HG03045 (cell line): ENCODE data around the gene NCK2.

Experiments used
- ATAC-seq: cut with Tn5 transposase; IDR thresholded peaks from one replicate; pipeline ENCODE4 v1.9.1; 2021; ENCODE audit warnings: mild to moderate bottlenecking, moderate library complexity; ENCODE audit not compliant: unreplicated experiment

Gene NCK2

GRCh38 chr2:105789745-105790460 is 45.2 kb downstream of the NCK2 start:
- peak; percentile 55 for ATAC-seq

GRCh38 chr2:105790461-105791149 is 45.9 kb downstream of the NCK2 start:
- peak; percentile 11 for ATAC-seq

DNA sequence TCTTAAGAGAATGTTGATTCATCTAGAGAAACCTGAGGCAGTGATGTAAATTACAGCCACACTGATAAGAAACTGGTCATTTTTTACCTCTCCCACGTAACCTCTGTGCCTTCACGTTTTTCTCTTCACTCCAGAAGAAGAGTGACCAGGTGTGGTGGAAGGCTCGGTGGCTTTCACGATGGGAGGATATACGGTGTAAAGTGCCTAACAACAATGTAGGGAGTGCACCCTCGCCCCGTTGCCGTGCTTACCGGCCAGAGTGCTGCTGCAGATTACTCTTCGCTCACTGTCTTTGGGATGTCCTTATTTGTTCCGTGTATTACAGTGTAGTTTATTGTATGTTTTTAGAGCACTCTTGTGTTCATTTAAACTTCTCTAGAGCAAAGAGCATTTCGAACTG is 46.5 kb downstream of the NCK2 start:
- ATAC-seq: no peak

DNA sequence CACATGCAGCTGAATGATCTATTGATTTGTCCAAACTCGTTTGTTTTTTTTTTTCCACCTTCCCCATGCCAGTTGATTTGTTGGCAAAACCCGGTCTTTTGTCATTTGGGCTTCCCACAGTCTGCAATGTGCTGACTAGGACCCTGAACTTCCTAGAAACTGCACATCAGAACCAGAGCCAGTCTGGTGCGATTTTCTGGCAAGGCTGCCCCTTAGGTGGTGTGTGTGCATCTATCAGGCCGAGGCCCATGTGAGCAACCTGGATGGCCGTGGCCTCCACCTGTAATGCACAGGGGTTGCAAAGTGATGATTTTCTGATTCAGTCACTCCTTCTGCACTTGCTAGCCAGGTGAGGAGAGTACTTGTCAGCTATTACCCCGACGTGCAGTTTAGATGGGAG is 47.8 kb downstream of the NCK2 start:
- no peak for ATAC-seq

DNA sequence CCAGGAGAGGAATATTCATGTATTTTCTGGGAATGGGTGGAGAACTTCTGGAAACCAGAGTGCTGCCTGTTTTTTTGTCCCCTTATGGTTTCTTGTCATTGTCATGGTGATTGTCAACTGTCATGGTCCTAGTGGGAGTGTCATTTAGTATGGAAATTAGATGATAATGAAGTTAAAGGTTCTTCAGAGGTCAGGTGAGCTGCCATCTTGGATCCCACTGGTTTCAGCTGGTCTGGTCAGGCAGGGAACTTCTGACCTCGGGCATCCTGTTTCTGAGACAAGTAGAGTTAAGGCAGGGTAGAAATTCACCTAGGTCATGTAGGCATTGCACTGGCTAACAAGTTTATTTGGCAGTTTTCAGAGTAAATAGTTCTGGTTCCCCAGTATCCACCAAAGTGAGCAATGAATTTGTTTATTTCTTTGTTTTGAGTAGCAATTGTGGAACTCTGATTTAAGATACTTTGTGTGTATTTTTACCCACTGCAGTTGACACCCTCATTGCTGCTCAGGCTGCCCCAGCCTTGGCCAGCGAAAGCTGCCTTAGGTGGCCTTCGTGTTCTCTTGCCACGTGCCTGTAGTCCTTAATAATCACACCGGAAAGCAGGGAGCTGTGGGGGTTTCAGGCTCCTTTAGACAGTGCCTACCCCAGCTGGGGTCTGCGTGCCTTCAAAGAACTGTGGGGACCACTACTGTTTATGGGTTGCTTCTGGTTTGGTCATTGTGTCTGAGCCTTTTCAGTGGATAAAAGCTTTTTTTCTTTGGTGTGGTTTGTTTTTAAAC is 48.7 kb downstream of the NCK2 start:
- no peak for ATAC-seq

DNA sequence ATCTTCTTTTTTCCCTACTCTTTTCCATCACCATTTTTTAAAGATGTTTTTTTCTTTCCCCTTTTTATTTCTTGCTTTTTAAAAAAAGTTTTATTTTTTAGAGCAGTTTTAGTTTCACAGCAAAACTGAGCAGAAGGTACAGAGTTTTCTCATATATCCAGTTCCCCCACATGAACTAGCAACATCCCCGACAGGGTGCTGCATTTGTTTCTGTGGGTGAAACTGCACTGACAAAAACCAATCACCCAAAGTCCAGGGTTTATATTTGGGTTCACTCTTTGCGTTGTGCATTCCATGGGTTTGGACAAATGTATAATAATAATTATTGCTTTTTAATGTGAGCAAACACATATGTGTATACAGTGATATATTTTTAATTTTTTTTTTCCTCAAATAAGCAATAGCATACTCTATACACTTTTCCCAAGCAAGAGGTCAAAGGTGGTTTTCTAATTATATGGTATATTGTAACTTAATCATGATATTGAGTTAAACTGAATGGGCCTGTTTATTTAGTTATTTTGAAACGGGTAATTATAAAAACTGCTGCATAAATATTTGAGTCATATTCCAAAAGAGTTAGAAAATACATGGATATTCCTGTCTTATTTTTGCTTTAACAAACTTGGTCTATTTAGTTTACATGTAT is 50.3 kb downstream of the NCK2 start:
- no peak for ATAC-seq

GRCh38 chr2:105795575-105795934 is 50.8 kb downstream of the NCK2 start:
- ATAC-seq: no peak

DNA sequence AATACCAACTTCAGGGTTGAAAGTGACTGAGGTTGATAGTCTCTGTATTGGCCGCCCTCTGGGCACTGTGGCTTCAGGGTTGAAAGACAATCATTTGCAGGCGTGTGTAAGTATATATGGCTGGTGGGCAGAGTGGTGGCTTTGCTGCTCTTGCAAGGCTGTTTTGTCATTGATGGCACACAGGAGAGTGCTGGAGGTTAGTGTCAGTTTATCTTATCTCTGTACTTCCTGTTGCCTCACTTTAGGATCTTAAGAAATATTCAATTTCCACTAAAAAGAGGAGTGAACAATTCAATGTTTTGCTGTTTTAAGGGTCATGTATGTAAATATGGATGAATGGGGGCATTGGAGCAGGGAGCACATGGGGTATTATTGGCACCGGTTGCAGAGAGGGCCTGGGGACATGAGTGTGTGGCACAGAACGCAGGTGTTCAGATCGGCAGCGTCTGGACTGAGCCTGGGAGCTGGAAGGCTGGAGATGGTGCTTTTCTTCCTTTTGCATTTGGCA is 51.5 kb downstream of the NCK2 start:
- ATAC-seq: no peak

- ATAC-seq: no peak
Measured at GRCh38 chr2:105796791-105797190, 52.1 kb downstream of the NCK2 start.

- ATAC-seq: peak; percentile 48
Measured at GRCh38 chr2:105797298-105797819, 52.6 kb downstream of the NCK2 start.

DNA sequence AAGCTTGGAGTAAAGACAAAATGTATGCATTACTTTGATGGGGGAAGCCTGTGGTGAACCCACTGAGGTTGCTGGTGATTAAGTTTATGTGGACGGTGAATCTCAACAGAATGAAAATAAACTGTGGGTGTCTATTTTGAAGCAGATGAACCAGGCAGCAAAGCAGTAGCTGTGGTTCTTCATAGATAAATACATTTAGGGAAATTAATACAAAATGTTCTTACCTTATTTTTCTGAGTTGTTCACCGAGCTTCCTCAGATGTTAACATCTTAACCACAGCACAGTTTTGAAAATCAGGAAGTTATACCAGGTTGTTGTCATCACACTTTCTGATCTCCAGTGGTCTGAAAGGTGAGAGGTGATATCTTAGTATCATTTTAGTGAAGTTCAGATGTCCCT is 53.9 kb downstream of the NCK2 start:
- ATAC-seq: no peak

GRCh38 chr2:105800036-105800713 is 55.5 kb downstream of the NCK2 start:
- no peak for ATAC-seq

- no peak for ATAC-seq
Measured at GRCh38 chr2:105800953-105801635, 56.4 kb downstream of the NCK2 start.

GRCh38 chr2:105801961-105802360 is 57.2 kb downstream of the NCK2 start:
- no peak for ATAC-seq

DNA sequence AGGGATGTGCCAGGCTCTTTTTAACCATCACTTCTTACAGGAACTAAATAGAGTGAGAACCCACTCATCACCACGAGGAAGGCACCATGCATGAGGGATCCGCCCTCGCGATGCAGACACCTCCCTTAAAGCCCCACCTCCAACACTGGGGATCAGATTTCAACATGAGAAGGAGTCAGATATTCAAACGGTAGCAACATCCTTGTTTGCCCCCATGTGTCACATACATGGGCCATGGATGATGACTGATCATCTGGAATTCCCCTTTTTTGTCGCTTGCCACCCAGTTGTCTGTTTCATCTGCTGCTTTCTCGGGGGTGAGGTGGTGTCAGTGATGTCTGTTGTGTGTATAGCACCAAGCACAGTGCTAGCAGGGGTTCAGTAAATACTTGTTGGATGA is 57.9 kb downstream of the NCK2 start:
- ATAC-seq: peak; percentile 48

GRCh38 chr2:105803337-105803736 is 58.6 kb downstream of the NCK2 start:
- no peak for ATAC-seq

GRCh38 chr2:105803773-105804172 is 59.1 kb downstream of the NCK2 start:
- ATAC-seq: no peak

DNA sequence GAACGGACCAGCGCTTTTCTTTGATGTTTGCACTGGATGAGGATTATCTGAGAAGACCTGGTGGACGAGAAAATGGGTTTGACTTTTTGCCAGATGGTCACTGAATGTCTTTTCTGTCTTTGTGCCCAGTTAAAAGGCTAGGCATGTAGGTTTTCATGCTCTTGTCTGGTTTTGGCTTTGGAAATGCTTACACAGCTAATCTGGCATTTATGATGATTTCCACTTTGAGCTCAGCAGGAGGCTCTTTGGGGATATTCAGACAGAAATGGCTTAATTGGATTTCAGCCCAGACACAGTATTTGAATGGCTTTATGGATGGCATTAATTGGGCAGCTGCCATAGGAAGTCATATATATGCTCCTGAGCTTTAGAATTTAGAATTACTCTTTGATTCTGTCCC is 59.6 kb downstream of the NCK2 start:
- no peak for ATAC-seq

DNA sequence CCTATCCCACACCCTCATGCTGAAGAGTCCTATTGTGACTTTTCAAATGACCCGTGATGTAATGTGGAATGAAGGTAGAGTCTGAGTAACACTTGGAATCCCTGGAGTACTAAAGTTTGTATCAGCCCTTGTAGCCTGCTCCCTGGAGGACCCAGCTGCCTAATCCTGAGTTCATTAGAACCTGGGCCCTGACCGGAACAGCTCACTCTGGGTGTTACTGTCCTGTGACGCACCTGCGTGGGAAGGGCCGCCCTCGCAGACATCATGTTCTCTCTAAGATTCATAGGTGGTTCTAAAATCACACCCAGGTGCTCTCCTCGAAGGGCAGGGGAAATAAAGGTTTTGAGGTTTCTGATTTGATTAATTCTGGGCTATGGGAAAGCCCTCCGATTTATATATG is 62.3 kb downstream of the NCK2 start:
- ATAC-seq: no peak
